ENCODE data around the gene NPIPA5.
"Not testable (repeated sequence)": the region's sequence is repeated elsewhere in the genome, so short reads cannot be mapped to it uniquely, and the experiment has no call there.

Gene NPIPA5

DNA sequence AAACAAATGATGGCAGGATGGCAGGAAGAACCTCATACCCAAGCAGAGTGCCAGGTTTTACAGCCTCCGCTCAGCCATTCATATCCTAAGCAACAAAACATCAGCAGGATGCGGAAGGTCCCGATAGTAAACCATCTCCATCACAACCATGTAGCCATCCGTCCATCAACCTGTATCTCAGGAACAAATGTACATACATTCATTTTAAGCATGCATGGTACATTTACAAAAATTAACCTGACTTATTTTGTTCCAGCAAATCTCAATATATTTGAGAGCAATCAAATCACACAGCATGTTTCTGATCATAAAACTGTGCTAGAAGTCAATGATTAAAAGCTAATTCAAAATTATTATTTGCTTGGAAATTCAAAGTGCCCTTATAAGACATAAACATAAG lies at the start of gene NPIPA5:
Gene NPIPA5, minus strand, starts transcription at position 101 of the 400 bp plus-strand sequence. Its CDS starts 0 bp downstream, at position 101.
- not testable (repeated sequence) for DNase-seq (ENCODE audit: low read depth)

DNA sequence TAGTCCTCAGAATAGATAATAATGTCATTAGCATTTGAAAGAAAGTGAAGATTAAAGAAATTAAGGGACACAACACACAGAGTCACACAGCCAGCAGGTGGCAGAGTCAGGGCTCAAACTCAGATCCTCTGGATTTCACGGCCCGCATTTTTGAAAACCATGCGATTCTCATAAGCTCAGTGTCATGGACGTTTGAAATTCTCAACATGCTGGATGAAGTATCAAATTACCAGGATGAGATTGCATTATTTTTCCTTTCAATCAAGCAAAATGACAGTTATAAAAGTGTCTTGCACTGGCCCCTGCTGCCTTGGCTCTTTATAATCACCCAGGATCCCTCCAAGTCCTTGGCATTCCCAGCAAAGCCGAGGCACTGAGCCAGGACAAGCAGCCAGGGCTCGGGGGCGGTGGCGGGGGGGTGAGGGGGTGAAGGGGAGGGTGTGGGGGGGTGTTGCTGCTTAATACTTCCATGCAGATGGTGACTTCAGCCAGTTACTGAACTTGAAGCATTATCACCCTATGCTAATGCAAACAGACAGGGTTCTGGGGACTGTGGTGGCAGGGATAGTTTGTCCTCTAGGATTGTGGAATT lies 49.6 kb upstream of the NPIPA5 start:
- DNase-seq (ENCODE audit: low read depth), result no peak

DNA sequence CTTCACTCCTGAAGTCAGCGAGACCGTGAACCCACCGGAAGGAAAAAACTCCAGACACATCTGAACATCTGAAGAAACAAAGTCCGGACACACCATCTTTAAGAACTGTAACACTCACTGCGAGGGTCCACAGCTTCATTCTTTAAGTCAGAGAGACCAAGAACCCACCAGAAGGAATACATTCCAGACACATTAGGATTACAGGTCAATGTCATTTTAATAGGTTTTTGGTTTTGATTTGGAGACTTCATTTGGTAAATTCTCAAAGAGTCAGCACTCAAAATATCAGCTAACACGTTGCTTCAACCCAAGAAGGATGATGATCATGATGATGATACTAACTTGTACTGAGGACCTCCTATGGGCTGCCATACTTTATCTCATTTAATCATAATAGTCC lies 48.7 kb upstream of the NPIPA5 start:
- no peak for DNase-seq (ENCODE audit: low read depth)

DNA sequence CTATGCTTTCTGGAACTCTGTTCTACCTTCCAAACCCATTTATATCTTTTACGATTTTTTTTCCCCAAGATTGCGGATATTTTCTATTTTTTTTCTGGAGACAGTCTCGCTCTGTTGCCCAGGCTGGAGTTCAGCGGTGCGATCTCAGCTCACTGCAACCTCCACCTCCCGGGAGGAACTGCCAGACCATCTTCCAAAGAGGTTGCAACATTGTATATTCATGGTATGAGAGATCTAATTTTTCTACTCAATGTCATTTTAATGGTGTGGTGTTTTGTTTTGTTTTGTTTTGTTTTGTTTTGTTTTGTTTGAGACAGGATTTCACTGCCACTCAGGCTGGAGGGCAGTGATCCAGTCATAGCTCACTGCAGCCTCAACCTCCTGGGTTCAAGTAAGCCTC lies 47.8 kb upstream of the NPIPA5 start:
- DNase-seq (ENCODE audit: low read depth), result no peak

DNA sequence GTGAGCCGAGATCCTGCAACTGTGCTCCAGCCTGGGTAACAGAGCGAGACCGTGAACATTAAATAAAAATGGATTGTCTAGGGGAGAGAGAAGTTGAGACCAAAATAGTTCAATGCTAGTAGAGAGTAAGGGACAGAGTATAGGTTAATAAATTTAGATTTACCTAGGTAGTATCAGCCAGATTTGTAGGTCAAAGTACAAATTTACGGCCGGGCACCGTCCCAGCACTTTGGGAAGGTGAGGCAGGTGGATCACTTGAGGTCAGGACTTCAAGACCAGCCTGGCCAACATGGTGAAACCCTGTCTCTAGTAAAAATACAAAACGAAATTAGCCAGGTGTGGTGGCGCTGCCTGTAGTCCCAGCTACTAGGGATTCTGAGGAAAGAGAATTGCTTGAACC lies 44.1 kb upstream of the NPIPA5 start:
- no peak for DNase-seq (ENCODE audit: low read depth)

DNA sequence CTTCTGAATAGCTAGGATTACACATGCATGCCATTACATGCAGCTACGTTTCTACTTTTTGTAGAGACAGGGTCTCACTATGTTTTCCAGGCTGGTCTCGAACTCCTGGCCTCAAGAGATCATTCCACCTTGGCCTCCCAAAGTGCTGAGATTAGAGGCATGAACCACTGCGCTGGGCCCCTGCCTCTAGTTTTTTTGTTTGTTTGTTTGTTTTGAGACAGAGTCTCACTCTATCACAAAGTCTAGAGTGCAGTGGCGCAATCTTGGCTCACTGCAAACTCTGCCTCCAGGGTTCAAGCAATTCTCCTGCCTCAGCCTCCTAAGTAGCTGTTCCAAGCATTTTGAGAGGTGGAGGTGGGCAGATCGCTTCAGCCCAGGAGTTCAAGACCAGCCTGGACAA lies 43.6 kb upstream of the NPIPA5 start:
- DNase-seq (ENCODE audit: low read depth), result not testable (repeated sequence)

DNA sequence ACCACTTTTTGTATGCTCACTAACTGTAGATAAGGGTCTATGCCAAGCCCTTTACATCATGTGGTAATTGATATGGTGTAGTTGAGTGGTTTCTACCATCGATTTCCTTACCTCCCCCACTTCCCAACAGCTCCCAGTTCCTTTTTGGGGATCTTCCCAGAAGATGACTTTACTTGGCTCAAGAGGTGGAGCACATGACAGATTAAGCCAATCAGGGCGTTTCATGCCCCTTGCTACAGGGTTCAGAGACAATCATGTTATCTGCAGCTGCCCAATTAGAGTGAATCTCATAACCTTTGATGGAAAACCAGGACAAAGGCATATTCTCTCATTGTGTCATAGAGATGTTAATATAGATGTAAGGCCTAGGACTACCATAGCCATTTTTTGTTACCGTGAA lies 40.1 kb upstream of the NPIPA5 start:
- no peak for DNase-seq (ENCODE audit: low read depth)

DNA sequence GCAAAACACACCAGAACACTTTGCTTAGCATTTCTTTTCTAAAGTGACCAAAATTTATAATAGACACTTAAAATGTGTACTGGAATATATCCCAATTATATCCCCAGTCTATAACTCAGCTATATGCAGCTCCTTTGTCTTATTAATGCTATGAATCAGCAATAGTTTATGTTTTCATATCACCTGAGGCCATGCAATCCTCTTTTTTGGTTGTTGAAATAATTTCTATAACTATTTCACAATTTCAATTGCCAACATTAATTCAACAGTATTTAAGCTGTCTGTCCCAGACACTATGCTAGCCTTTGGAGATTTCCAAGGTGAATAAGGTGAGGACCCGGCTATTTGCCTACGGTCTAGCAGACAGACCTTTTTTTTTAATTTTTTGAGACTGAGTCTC lies 39.1 kb upstream of the NPIPA5 start:
- no peak for DNase-seq (ENCODE audit: low read depth)

DNA sequence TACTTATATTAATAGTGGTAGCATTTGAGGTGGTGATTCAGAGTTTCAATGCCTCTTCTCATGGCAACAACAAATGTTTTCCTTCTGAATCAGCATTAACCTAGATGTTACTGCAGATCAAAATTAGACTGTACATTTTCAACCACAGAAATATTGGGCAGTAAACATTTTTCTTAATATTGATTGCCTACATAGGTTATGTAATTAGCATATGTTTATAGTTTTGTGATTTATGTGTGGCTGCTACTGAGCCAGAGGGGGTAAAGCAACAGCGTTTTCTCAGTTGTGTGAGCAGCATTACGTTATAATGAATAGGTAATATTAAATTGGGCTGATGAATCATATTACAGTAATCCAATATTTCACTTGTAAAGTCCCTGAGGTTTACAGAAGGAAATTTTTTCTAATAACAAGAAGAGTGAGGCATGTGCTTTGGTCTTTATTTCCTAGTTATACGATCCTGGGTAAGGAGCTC lies 37.5 kb upstream of the NPIPA5 start:
- DNase-seq (ENCODE audit: low read depth), result no peak

DNA sequence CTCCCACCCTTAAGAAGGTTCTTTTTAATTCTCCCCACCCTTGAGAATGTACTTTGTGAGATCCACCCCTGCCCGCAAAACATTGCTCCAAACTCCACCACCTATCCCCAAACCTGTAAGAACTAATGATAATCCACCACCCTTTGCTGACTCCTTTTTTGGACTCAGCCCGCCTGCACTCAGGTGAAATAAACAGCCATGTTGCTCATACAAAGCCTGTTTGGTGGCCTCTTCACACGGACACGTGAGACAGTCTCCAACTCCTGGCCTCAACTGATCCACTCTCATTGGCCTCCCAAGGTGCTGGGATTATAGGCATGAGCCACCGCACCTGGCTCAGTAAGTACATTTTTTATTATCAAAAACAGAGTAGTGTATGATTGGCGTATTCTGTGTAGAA lies 31.4 kb upstream of the NPIPA5 start:
- not testable (repeated sequence) for DNase-seq (ENCODE audit: low read depth)

DNA sequence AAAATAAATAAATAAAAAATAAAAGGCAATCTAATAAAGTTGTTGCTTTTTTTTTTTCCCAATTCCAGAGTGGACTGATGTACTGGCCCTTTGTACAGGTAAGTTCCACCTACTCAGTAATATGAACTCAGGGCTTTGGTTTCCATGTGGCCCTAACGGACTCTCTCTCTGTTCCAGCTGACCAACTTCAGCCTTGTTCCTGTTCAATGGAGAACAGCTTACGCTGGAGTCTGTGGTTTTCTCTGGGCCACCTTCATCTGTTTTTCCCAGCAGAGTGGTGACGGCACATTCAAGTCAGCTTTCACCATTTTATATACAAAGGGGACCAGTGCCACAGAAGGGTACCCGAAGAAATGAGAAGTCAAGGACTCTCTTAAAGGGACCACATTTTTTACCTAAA lies 29.7 kb upstream of the NPIPA5 start:
- DNase-seq (ENCODE audit: low read depth), result not testable (repeated sequence)

DNA sequence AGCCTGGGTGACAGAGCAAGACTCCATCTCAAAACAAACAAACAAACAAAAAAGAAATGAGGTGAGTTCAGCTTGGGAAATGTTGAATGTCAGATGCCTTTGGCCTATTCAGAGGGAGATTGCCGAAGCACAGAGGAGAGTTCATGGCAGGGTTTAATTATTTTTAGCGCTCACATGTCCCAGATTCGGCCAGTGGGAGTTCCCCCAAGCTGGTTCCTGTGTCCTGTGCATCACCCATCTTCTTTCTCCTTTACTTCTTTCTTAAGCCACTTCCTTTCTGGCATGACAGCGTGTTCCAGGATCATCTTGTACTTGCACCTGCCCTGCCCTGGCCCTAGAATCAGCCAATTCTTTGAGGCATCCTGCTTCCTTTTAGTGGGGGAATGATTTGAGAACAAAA lies 26.7 kb upstream of the NPIPA5 start:
- no peak for DNase-seq (ENCODE audit: low read depth)

DNA sequence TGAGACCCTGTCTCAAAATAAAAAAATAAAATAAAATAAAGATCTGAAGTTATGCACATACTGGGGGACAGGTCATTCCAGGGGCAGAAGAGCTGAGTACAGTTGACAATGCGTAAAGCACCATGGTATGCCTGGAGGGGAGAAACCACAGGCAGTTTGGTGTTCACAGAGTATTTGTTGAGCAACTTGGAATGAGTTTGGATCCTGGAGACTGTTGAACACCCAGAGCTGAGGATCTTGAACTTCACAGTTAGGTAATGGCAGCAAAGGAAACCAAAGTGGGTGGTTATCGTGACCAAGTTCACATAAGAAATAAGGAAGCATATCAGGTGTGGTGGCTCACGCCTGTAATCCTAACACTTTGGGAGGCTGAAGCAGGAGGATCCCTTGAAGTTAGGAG lies 26.0 kb upstream of the NPIPA5 start:
- DNase-seq (ENCODE audit: low read depth), result not testable (repeated sequence)

DNA sequence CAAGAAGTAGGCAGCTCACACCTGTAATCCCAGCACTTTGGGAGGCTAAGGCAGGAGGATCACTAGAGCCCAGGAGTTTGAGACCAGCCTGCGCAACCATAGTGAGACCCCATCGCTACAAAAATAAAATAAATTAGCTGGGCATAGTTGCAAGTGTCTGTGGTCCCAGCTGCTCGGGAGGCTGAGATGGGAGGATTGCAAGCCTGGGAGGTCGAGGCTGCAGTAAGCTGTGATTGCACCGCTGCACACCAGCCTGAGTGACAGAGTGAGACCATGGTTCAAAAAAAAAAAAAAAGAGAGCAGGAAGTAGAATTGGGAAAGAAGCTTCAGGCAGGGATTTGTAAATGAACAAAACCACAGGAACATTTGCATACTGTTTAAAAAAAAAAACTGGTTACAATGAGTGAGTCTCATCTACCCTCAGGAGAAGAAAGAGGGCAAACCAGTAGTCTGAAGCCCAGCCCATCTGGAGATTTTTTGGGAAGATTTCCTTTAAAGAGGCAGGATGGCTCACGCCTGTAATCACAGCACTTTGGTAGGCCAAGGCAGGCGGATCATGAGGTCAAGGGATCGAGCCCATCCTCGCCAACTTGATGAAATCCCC lies 25.4 kb upstream of the NPIPA5 start:
- no peak for DNase-seq (ENCODE audit: low read depth)

DNA sequence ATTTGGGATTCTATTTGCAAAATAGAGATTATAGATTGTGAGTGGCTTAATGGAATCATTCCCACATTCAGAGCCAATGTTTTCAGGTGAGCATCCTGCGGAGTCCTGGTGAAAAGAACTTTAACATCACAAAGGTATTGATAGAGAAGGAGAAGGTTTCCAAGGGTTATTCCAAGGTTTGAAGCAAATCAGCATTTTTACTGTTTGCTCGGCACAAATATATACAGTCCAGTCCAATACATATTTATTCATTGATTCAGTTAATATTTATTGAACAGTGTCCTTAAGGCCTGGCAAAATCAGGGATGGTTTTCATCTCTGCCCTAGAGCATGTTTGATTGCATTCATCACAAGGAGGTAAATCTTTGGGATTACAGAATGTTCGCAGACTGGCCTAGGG lies 23.9 kb upstream of the NPIPA5 start:
- no peak for DNase-seq (ENCODE audit: low read depth)

DNA sequence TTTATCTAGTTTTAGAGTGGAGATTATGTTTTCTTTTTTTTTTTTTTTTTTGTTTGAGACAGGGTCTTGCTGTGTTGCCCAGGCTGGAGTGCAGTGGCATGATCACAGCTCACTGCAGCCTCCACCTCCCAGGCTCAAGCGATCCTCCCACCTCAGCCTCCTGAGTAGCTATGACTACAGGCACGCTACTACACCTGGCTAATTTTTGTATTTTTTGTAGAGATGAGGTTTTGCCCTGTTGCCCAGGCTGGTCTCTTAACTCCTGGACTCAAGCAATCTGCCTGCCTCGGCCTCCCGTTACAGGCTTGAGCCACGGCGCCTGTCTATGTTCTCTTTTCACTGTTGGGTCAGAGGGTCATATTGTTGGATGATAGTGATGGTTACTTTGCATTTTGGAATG lies 22.2 kb upstream of the NPIPA5 start:
- DNase-seq (ENCODE audit: low read depth), result not testable (repeated sequence)

DNA sequence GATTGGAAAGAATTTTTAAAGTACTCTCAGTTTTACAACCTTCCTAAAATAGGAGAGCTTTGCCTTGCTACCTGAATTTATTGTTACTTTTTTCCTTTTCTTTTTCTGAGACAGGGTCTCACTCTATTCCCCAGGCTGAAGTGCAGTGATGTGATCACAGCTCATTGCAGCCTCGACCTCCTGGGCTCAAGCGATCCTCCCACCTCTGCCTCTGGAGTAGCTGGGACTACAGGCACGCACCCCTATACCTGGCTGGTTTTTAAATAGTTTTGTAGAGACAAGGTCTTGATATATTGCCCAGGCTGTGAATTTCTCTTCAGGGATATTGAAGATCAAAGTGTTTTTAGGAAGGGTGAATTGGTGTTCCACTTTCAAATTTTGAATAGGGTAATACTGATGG lies 21.2 kb upstream of the NPIPA5 start:
- no peak for DNase-seq (ENCODE audit: low read depth)

DNA sequence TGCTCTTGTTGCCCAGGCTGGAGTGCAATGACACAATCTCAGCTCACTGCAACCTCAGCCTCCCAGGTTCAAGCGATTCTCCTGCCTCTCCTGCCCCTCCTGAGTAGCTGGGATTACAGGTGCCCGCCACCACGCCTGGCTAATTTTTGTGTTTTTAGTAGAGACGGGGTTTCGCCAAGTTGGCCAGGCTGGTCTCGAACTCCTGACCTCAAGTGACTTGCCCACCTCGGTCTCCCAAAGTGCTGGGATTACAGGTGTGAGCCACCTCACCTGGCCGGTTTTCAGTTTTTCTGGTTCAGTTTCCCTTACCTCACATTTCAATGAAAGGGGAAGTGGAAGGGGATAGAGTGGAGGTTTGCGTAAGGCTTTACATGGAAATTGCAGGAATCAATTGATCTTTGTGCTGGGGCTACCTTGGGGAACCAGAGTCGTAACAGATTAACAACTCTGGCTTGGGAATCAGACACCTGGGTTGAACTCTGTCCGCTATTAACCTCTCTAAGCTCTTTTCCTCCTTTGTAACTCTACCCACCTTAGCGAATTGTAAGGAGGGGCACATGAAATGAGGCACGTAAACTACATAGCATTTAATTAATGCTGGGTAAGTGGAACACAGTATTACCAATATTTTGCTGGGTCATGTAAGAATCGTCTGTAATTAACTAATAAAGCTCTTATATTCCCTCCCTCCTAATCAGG lies 20.7 kb upstream of the NPIPA5 start:
- no peak for DNase-seq (ENCODE audit: low read depth)

DNA sequence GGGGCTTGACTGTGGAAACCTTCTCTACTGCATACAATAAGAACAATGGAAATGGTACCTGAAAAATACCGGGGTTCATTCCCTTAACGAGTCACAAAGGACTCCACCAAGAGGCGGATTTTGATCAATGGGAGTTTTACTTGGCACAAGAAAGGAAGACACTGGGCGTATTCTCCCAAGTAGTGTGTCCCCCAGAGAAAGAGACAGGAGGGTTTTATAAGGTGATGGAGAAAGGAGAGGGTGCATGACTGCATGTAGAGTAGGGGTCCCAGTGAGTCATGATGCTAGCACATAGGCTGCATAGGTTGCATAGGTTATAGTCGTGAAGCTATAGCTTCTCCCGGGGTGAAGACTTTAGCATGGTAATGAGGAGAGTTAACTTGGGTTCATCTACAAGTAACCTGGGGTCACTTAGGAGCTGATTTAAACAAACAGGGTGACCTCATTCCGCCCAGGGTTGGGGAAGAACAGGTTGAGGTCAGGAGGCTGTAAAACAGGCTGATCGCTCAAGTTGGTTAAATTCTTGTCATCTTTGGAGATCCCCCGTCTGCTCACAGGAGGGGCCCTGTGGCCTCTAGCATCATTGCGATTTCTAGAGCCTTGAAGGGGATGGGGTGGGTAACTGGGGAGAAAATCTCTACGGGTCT lies 19.0 kb upstream of the NPIPA5 start:
- no peak for DNase-seq (ENCODE audit: low read depth)

DNA sequence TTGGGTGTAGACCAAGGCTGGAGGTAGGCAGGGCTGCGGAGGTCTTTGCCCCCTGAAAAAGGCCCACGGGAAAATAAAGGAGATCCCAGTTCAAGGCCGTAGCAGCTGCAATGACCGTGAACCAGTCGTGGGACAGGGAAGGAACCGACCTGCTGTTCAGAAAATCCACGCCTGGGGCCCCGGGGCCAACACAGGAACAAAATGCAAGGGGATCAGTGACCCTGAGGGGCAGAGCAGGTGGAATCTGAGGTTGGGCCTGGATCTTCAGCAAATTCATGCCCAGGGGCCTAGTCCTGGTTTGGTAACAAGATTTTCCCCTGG lies 18.4 kb upstream of the NPIPA5 start:
- DNase-seq (ENCODE audit: low read depth), result not testable (repeated sequence)

DNA sequence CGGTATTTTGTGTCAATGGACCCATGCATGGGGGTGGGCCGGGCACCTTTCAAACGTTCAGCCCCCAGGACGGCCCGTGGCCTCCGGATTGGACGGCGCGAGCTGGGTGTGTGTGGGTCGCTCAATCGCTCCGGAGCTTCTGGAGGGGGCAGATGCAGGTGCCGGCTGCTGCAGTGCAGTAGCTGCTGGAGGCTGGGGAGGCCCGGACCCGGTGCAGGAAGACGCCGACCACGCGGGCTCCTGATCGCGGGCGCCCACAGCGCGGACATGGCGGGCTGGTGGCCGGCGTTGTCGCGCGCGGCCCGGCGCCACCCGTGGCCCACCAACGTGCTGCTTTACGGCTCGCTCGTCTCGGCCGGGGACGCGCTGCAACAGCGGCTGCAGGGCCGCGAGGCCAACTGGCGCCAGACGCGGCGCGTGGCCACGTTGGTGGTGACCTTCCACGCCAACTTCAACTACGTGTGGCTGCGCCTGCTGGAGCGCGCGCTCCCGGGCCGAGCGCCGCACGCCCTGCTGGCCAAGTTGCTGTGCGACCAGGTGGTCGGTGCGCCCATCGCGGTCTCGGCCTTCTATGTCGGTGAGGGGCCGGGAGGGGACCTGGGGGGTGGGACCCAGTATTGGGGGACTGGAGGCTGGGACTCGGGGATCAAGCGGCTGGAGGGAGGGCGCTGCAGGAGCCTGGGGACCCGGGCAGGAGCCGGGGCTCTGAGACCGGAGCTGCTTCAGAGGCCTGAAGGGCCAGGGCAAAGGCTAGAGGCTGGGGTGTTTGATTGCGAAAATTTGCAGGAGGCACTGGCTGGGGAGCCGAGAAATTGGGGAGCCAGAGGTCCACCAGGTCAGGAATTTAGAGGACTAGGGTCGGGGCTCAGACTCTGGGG lies 17.8 kb upstream of the NPIPA5 start, which contains the start of gene MPV17L:
Gene MPV17L, plus strand, starts transcription at position 124 of the 878 bp plus-strand sequence. Its CDS starts 144 bp downstream, at position 268.
- peak; percentile 14 for DNase-seq (ENCODE audit: low read depth)

DNA sequence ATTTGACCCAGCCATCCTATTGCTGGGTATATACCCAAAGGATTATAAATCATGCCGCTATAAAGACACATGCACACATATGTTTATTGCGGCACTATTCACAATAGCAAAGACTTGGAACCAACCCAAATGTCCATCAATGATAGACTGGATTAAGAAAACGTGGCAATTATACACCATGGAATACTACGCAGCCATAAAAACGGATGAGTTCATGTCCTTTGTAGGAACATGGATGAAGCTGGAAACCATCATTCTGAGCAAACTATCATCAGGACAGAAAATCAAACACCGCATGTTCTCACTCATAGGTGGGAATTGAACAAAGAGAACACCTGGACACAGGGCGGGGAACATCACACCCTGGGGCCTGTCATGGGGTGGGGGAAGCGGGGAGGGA lies 14.9 kb upstream of the NPIPA5 start:
- not testable (repeated sequence) for DNase-seq (ENCODE audit: low read depth)

All from CMK (cell line).